ENCODE results near the gene CEP295NL. TPM values are rescaled to one million over a fixed set of nuclear protein-coding genes. Genes with fewer than 3 reads are reported as not detected.

Gene CEP295NL
- total and polyA plus RNA-seq, 2 of the 13 experiments (the other 11 are each of a cell fraction or from before 2014, with no cell fraction given), result not detected

- TF ChIP-seq RARA (CRISPR knock-in tag; IDR thresholded peaks at IDR 0.05) (peak; percentile 58; the same call in 1 of the 2 replicates), ZNF33B (CRISPR knock-in tag; IDR thresholded peaks at IDR 0.05) (peak; percentile 46; the same call in 1 of the 2 replicates), ZNF451 (CRISPR knock-in tag; IDR thresholded peaks at IDR 0.05) (peak; percentile 97), ZNF124 (CRISPR knock-in tag; IDR thresholded peaks at IDR 0.05) (peak; percentile 95), IKZF5 (CRISPR knock-in tag; IDR thresholded peaks at IDR 0.05) (peak; percentile 94), ZBTB3 (CRISPR knock-in tag; IDR thresholded peaks at IDR 0.05; ENCODE audit: borderline replicate concordance, low read depth) (peak; percentile 93; the same call in 1 of the 2 replicates), FUBP1 (CRISPR knock-in tag; IDR thresholded peaks at IDR 0.05; ENCODE audit: borderline replicate concordance) (no peak), ZBTB8A (CRISPR knock-in tag; IDR thresholded peaks at IDR 0.05; ENCODE audit: borderline replicate concordance, low read depth) (no peak; the same call in 1 of the 2 replicates), ZNF749 (CRISPR knock-in tag; IDR thresholded peaks at IDR 0.05; ENCODE audit: borderline replicate concordance) (no peak; the same call in 1 of the 2 replicates), TBP (CRISPR knock-in tag; IDR thresholded peaks at IDR 0.05) (peak; percentile 68; the same call in 1 of the 2 replicates), RBFOX2 (IDR thresholded peaks at IDR 0.05; ENCODE audit: low read depth, low read length) (peak; percentile 95), JUN (CRISPR knock-in tag; IDR thresholded peaks at IDR 0.05) (peak; percentile 98), TEAD3 (CRISPR knock-in tag; optimal IDR thresholded peaks at IDR 0.05; ENCODE audit: borderline replicate concordance) (peak; percentile 80), U2AF1 (optimal IDR thresholded peaks at IDR 0.05; ENCODE audit: low read depth, low read length) (no peak), SMAD9 (CRISPR knock-in tag; IDR thresholded peaks at IDR 0.05) (peak; percentile 55), ZNF766 (CRISPR knock-in tag; IDR thresholded peaks at IDR 0.05; ENCODE audit: borderline replicate concordance) (peak; percentile 88), DPF2 (CRISPR knock-in tag; IDR thresholded peaks at IDR 0.05; ENCODE audit: borderline replicate concordance, low read depth) (no peak), XRCC5 (optimal IDR thresholded peaks at IDR 0.05; ENCODE audit: low read length) (peak; percentile 75), HMGA1 (CRISPR knock-in tag; conservative IDR thresholded peaks at IDR 0.05) (no peak), TFDP2 (CRISPR knock-in tag; IDR thresholded peaks at IDR 0.05) (peak; percentile 89; the same call in 1 of the 2 replicates), ZFP36L1 (CRISPR knock-in tag; IDR thresholded peaks at IDR 0.05) (no peak), ZNF746 (CRISPR knock-in tag; IDR thresholded peaks at IDR 0.05) (peak; percentile 80), PCBP2 (optimal IDR thresholded peaks at IDR 0.05; ENCODE audit: low read depth, low read length, poor library complexity, severe bottlenecking) (no peak), ZNF607 (CRISPR knock-in tag; IDR thresholded peaks at IDR 0.05; ENCODE audit: borderline replicate concordance) (peak; percentile 85), ZNF329 (CRISPR knock-in tag; IDR thresholded peaks at IDR 0.05; ENCODE audit: low read depth) (peak; percentile 78; the same call in 1 of the 2 replicates), KLF15 (CRISPR knock-in tag; IDR thresholded peaks at IDR 0.05; ENCODE audit: borderline replicate concordance) (peak; percentile 93; the same call in 1 of the 2 replicates)
Observed at GRCh38 chr17:78840780-78841611, 62.0 kb downstream of the CEP295NL start, which contains the start of gene USP36 (continued).

Measured in HepG2 (cell line).